ENCODE results near the gene CCBE1.

The CCBE1 gene

GRCh38 chr18:59564561-59564960 lies 132.7 kb downstream of the CCBE1 start:
- no peak for DNase-seq

GRCh38 chr18:59563176-59563785 lies 133.9 kb downstream of the CCBE1 start:
- no peak for DNase-seq

- no peak for DNase-seq
Measured at GRCh38 chr18:59562751-59563150, 134.5 kb downstream of the CCBE1 start.

- no peak for DNase-seq
Measured at GRCh38 chr18:59561612-59562011, 135.6 kb downstream of the CCBE1 start.

- DNase-seq: no peak
Measured at GRCh38 chr18:59560556-59560955, 136.7 kb downstream of the CCBE1 start.

- no peak for DNase-seq
Measured at GRCh38 chr18:59559528-59559927, 137.7 kb downstream of the CCBE1 start.

- no peak for DNase-seq
Measured at GRCh38 chr18:59555995-59556659, 141.1 kb downstream of the CCBE1 start.

GRCh38 chr18:59554796-59555335 lies 142.4 kb downstream of the CCBE1 start:
- DNase-seq: no peak

- DNase-seq: no peak
Measured at GRCh38 chr18:59553273-59553870, 143.9 kb downstream of the CCBE1 start.

GRCh38 chr18:59551902-59552635 lies 145.2 kb downstream of the CCBE1 start:
- DNase-seq: no peak

- no peak for DNase-seq
Measured at GRCh38 chr18:59550174-59550516, 147.1 kb downstream of the CCBE1 start.

GRCh38 chr18:59549503-59550173 lies 147.6 kb downstream of the CCBE1 start:
- DNase-seq: no peak

GRCh38 chr18:59547581-59548182 lies 149.5 kb downstream of the CCBE1 start:
- no peak for DNase-seq

GRCh38 chr18:59546188-59546587 lies 151.0 kb downstream of the CCBE1 start:
- no peak for DNase-seq

GRCh38 chr18:59540780-59541179 lies 156.4 kb downstream of the CCBE1 start:
- no peak for DNase-seq

GRCh38 chr18:59540346-59540745 lies 156.9 kb downstream of the CCBE1 start:
- DNase-seq: no peak

GRCh38 chr18:59539108-59539507 lies 158.1 kb downstream of the CCBE1 start:
- no peak for DNase-seq

- DNase-seq: no peak
Measured at GRCh38 chr18:59537579-59537978, 159.6 kb downstream of the CCBE1 start.

GRCh38 chr18:59536166-59536565 lies 161.1 kb downstream of the CCBE1 start:
- DNase-seq: no peak

- DNase-seq: no peak
Measured at GRCh38 chr18:59535055-59535454, 162.2 kb downstream of the CCBE1 start.

- DNase-seq: no peak
Measured at GRCh38 chr18:59528866-59529265, 168.4 kb downstream of the CCBE1 start.

GRCh38 chr18:59520562-59521355 lies 176.5 kb downstream of the CCBE1 start:
- no peak for DNase-seq

Measured in SHP77 (cell line).